Neural progenitor cell (in vitro differentiated cells): ENCODE measurements around the gene IDNK. TPM values are rescaled to one million over a fixed set of nuclear protein-coding genes. Genes with fewer than 3 reads are reported as not detected.
A peak's percentile ranks its signal among the peaks of the same experiment; 100 is the strongest.

Experiments used
- DNase-seq: peaks from one replicate; pipeline ENCODE4 v3.0.0-alpha.2; 2016; ENCODE audit warnings: low spot score
- H2AFZ ChIP-seq: fragments of 200-600 bp; sonication (generic); replicated peaks from 2 replicates; pipeline ENCODE4 v1.6.1; 2016; ENCODE audit warnings: antibody characterized with exemption
- H3F3A ChIP-seq: fragments of 200-600 bp; sonication (generic); 2 replicates; pipeline ENCODE4 v1.6.1; 2016; ENCODE audit warnings: antibody characterized with exemption, low read depth
- H3K27ac ChIP-seq: fragments of 200-600 bp; sonication (generic); 2 replicates; pipeline ENCODE4 v1.5.1; 2016; ENCODE audit warnings: mild to moderate bottlenecking
- H3K27me3 ChIP-seq: fragments of 200-600 bp; sonication (generic); 2 replicates; pipeline ENCODE4 v1.6.1; 2016; ENCODE audit warnings: mild to moderate bottlenecking, moderate library complexity
- H3K36me3 ChIP-seq: fragments of 200-600 bp; sonication (generic); 2 replicates; pipeline ENCODE4 v1.5.1; 2016
- H3K4me1 ChIP-seq: fragments of 200-600 bp; sonication (generic); 2 replicates; pipeline ENCODE4 v1.6.1; 2016; ENCODE audit warnings: mixed run types
- H3K4me2 ChIP-seq: fragments of 200-600 bp; sonication (generic); 2 replicates; pipeline ENCODE4 v1.6.1; 2016
- H3K4me3 ChIP-seq: fragments of 200-600 bp; sonication (generic); 2 replicates; pipeline ENCODE4 v1.5.1; 2016
- H3K79me2 ChIP-seq: fragments of 200-600 bp; sonication (generic); 2 replicates; pipeline ENCODE4 v1.6.1; 2016; ENCODE audit warnings: low read depth
- H3K9ac ChIP-seq: fragments of 200-600 bp; sonication (generic); 2 replicates; pipeline ENCODE4 v1.6.1; 2016
- H3K9me3 ChIP-seq: fragments of 200-600 bp; sonication (generic); 2 replicates; pipeline ENCODE4 v1.5.1; 2016; ENCODE audit warnings: low read depth
- H4K20me1 ChIP-seq: fragments of 200-600 bp; sonication (generic); 2 replicates; pipeline ENCODE4 v1.6.1; 2016; ENCODE audit warnings: low read depth
- H3K27ac Mint-ChIP-seq: 3 replicates; pipeline ENCODE4 v1.8.0; 2021; ENCODE audit warnings: mixed read lengths
- H3K27me3 Mint-ChIP-seq: 2 replicates; pipeline ENCODE4 v1.8.0; 2022; ENCODE audit warnings: low read depth, mild to moderate bottlenecking, inconsistent platforms, moderate library complexity, mixed read lengths; ENCODE audit not compliant: insufficient read depth
- H3K36me3 Mint-ChIP-seq: 3 replicates; pipeline ENCODE4 v1.8.0; 2021; ENCODE audit warnings: mixed read lengths
- H3K4me1 Mint-ChIP-seq: 3 replicates; pipeline ENCODE4 v1.8.0; 2021; ENCODE audit warnings: mixed read lengths
- H3K4me3 Mint-ChIP-seq: 3 replicates; pipeline ENCODE4 v1.8.0; 2021; ENCODE audit warnings: mild to moderate bottlenecking, moderate library complexity, mixed read lengths
- H3K9me3 Mint-ChIP-seq: 3 replicates; pipeline ENCODE4 v1.8.0; 2020; ENCODE audit warnings: mixed read lengths
- CTCF ChIP-seq: fragments of 200-600 bp; sonication (generic); IDR thresholded peaks from 2 replicates; pipeline ENCODE4 v1.5.1; 2017; ENCODE audit warnings: antibody characterized with exemption, mild to moderate bottlenecking
- EZH2 ChIP-seq: fragments of 200-600 bp; sonication (generic); IDR thresholded peaks from 2 replicates; pipeline ENCODE4 v1.6.1; 2017; ENCODE audit warnings: antibody characterized with exemption, mild to moderate bottlenecking, moderate library complexity
- EZH2phosphoT487 ChIP-seq: fragments of 200-600 bp; sonication (generic); IDR thresholded peaks from 2 replicates; pipeline ENCODE4 v1.6.1; 2017; ENCODE audit warnings: antibody characterized with exemption
- total RNA-seq: library from RNA; depleted of rRNA; stranded (reverse); fragments of >200 nt; gene quantifications from 2 replicates; pipeline ENCODE4 v1.2.3, GENCODE V29; 2015; ENCODE audit warnings: low replicate concordance

The IDNK gene
- total RNA-seq, 1 donor from 2014 or later = 9.0 TPM

- peak; percentile 7 for DNase-seq
These were observed 19.9 kb downstream of the IDNK start for GRCh38 chr9:83642793-83643192.

GRCh38 chr9:83646500-83647239 lies 23.7 kb downstream of the IDNK start:
- Histone ChIP-seq H3K4me2 (no peak overlapping the region), H3K36me3 (peaks cover 2% of the 10 kb centered on the region), H3K27me3 (no peaks in the 10 kb centered on the region), H3F3A (peaks cover 11% of the 10 kb centered on the region), H3K4me1 (no peaks in the 10 kb centered on the region), H3K79me2 (no peaks in the 10 kb centered on the region), H4K20me1 (no peaks in the 10 kb centered on the region), H3K27ac (no peak overlapping the region), H2AFZ (no peak overlapping the region), H3K9ac (no peak overlapping the region), H3K4me3 (no peak overlapping the region), H3K9me3 (no peaks in the 10 kb centered on the region)
- no peak for DNase-seq
- TF ChIP-seq EZH2 (no peak), CTCF (no peak), EZH2phosphoT487 (no peak)
- H3K27me3 Mint-ChIP-seq = peaks cover 2% of the 10 kb centered on the region
- H3K9me3 Mint-ChIP-seq = no peaks in the 10 kb centered on the region
- no peak overlapping the region for H3K4me3 Mint-ChIP-seq
- peaks cover 6% of the 10 kb centered on the region for H3K4me1 Mint-ChIP-seq
- peaks cover 11% of the 10 kb centered on the region for H3K36me3 Mint-ChIP-seq
- no peak overlapping the region for H3K27ac Mint-ChIP-seq

More at GRCh38 chr9:83642793-83643192, 19.9 kb downstream of the IDNK start:
- TF ChIP-seq EZH2phosphoT487 (no peak), EZH2 (no peak), CTCF (peak; percentile 11)
- Histone ChIP-seq H4K20me1 (no peaks in the 10 kb centered on the region), H3K4me2 (no peak overlapping the region), H3K36me3 (no peaks in the 10 kb centered on the region), H3K27me3 (no peaks in the 10 kb centered on the region), H3K4me1 (no peaks in the 10 kb centered on the region), H3F3A (peaks cover 4% of the 10 kb centered on the region), H3K9ac (no peak overlapping the region), H3K79me2 (no peaks in the 10 kb centered on the region), H3K4me3 (no peak overlapping the region), H2AFZ (no peak overlapping the region), H3K9me3 (no peaks in the 10 kb centered on the region), H3K27ac (no peak overlapping the region)
- no peaks in the 10 kb centered on the region for H3K27me3 Mint-ChIP-seq
- no peak overlapping the region for H3K27ac Mint-ChIP-seq
- peaks cover 2% of the 10 kb centered on the region for H3K36me3 Mint-ChIP-seq
- H3K4me1 Mint-ChIP-seq = peaks cover 6% of the 10 kb centered on the region
- H3K9me3 Mint-ChIP-seq = no peaks in the 10 kb centered on the region
- H3K4me3 Mint-ChIP-seq = no peak overlapping the region

GRCh38 chr9:83649080-83649479 lies 26.1 kb downstream of the IDNK start:
- Histone ChIP-seq H3K4me1 (no peaks in the 10 kb centered on the region), H2AFZ (no peak overlapping the region), H3K36me3 (peaks cover 10% of the 10 kb centered on the region), H3K4me2 (no peak overlapping the region), H3K27ac (no peak overlapping the region), H3K27me3 (no peaks in the 10 kb centered on the region), H4K20me1 (no peaks in the 10 kb centered on the region), H3K9me3 (no peaks in the 10 kb centered on the region), H3K9ac (no peak overlapping the region), H3K4me3 (no peak overlapping the region), H3K79me2 (no peaks in the 10 kb centered on the region), H3F3A (peaks cover 7% of the 10 kb centered on the region)
- Mint-ChIP-seq H3K9me3 (peaks cover 11% of the 10 kb centered on the region), H3K27me3 (peaks cover 2% of the 10 kb centered on the region), H3K27ac (no peak overlapping the region), H3K4me3 (no peak overlapping the region), H3K4me1 (peaks cover 6% of the 10 kb centered on the region), H3K36me3 (peaks cover 30% of the 10 kb centered on the region)
- peak; percentile 70 for DNase-seq
- TF ChIP-seq CTCF = peak; percentile 81
- TF ChIP-seq EZH2 = no peak
